HG02798 (cell line): Measurements from ENCODE around the gene ARHGEF28.
A peak's percentile ranks its signal among the peaks of the same experiment; 100 is the strongest.

Experiments
- ATAC-seq: cut with Tn5 transposase; IDR thresholded peaks from one replicate; pipeline ENCODE4 v1.9.1; 2021; ENCODE audit warnings: mild to moderate bottlenecking; ENCODE audit not compliant: unreplicated experiment, poor library complexity

The ARHGEF28 gene

DNA sequence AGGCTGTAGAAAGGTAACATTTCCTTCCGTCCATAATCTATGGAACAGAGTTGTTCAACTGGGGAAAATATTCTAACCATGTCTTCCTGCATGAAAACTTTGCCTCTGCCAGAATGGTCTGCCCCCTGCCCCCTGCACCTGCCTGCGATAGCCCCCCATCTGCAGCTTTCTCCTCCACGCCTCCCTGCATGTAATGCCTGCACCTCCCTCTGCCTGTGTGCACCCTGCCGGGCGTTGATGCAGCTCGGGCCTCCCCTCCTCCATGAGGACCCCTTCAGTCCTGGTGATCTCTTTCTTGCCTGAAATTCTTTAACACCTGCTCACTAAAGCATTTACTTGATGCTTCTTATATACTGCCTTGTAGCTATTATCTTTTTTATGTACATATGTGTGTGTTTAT lies 266.2 kb downstream of the ARHGEF28 start:
- ATAC-seq: no peak

GRCh38 chr5:73892806-73893205 lies 266.8 kb downstream of the ARHGEF28 start:
- ATAC-seq: no peak

GRCh38 chr5:73893813-73894212 lies 267.8 kb downstream of the ARHGEF28 start:
- ATAC-seq: no peak

DNA sequence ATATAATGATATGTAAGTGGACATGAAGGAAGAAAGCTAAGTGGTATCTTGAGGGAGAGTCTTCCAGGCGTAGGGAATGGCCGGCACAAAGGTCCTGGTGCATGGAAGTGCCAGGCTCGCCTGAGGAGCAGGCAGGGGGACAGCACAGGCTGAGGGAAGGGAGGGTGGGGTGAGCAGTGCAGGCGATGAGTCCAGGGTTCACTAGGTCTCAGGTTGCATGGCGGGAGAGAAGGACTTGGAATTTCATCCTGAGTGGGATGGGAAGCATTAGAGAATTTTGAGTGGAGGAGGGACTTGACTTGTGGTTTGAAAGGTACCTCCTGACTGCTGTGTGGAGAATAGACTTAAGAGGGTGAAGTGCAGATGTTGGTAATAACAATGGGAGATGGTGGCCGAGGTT lies 268.9 kb downstream of the ARHGEF28 start:
- no peak for ATAC-seq

- no peak for ATAC-seq
Observed at GRCh38 chr5:73895471-73895870, 269.5 kb downstream of the ARHGEF28 start.

- no peak for ATAC-seq
Observed at GRCh38 chr5:73896097-73896496, 270.1 kb downstream of the ARHGEF28 start.

GRCh38 chr5:73896668-73897067 lies 270.7 kb downstream of the ARHGEF28 start:
- ATAC-seq: no peak

DNA sequence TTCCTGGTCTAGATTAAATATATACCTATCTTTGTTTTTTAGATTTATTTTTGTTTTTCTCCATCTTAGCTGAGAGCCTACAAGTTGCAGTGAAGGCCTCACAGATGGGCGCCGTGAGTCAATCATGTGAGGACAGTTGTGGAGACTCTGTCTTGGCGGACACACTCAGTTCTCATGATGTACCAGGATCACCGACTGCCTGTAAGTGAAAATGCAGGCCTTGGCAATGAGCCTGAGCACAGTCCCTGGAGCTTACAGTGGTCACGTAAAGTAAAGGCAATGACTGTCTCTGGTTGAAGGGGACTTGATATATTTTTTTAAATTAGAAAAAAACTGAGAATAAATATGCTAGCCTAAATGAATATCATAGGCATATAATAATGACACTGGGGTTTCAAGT lies 271.9 kb downstream of the ARHGEF28 start:
- ATAC-seq: no peak

- ATAC-seq: peak; percentile 61
Observed at GRCh38 chr5:73899055-73899454, 273.1 kb downstream of the ARHGEF28 start.

DNA sequence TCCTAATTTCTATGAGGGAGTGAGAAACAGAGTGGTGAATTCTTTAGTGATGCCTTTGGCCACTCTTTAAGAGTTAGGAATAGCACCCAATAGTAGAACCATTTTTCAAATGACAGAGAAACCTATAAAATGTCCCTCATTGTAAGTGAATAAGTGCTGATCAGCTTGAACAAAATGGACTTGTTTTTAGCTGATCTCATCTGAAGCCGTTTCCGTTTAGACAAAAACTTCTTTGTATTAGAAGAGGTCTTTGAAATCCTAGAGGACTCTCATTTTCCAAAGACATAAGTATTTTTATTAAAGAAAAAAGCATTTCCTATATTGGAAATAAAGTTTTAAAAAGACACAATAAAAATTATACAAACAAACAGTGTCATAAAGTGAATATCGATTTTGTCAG lies 273.9 kb downstream of the ARHGEF28 start:
- no peak for ATAC-seq

GRCh38 chr5:73900566-73900965 lies 274.6 kb downstream of the ARHGEF28 start:
- ATAC-seq: no peak

DNA sequence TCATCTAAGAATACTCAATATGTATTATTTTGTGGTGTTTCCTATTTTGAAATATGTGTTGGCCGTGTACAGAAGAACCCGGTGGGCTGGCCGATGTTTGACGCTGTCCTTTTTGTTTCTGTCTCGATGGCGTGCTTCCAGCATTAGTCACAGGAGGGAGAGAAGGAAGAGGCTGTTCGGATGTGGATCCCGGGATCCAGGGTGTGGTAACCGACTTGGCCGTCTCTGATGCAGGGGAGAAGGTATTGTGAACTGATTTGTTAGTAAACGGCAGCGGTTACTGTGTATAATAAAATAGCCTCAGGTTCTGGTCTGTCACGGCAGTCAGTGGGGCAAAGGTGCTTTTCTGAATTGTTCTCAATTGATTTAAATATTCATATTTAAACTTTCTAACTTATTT lies 275.0 kb downstream of the ARHGEF28 start:
- no peak for ATAC-seq

DNA sequence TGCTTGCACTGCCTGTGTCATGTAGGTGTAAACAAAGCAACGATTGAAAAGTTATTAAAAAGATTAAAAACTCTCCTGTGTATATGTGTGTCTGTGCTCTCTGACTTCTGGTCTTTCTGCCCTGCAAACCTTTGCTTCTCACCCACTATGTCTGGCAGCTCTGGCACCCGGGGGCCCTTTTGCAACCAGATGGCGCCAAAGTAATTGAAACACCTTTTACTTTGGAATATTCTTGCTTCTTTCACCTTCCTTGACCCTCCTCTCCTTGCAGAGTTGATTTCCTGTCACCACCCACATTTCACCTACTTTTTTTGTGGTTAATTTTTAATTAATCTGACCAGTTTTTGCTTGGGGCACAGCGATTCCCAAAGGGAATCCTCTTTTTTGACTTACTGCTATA lies 275.5 kb downstream of the ARHGEF28 start:
- no peak for ATAC-seq

- ATAC-seq: no peak
Observed at GRCh38 chr5:73902327-73903051, 276.5 kb downstream of the ARHGEF28 start.

- no peak for ATAC-seq
Observed at GRCh38 chr5:73903169-73903568, 277.2 kb downstream of the ARHGEF28 start.

GRCh38 chr5:73906277-73906676 lies 280.3 kb downstream of the ARHGEF28 start:
- no peak for ATAC-seq

GRCh38 chr5:73907164-73907563 lies 281.2 kb downstream of the ARHGEF28 start:
- ATAC-seq: no peak

DNA sequence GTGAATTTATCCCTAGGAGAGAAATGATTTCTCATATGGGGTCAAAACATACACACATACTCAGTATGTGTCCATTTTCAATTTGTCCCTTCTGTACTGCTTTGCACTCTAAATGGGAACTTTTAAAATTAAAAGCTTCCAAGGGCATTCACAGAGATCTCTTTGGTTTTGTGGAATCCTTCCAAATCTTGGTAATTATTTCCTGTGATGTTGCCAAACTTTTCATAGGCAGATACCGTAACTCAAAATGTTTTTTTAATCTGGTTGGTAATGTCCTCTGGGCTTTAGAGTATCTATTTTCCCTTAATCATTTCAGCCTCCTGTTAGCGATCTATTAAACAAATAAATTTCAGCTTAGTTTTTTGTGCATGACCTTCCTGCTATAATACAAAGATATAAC lies 282.4 kb downstream of the ARHGEF28 start:
- ATAC-seq: no peak

GRCh38 chr5:73908846-73909245 lies 282.9 kb downstream of the ARHGEF28 start:
- ATAC-seq: no peak

- no peak for ATAC-seq
Observed at GRCh38 chr5:73909474-73909873, 283.5 kb downstream of the ARHGEF28 start.

GRCh38 chr5:73911761-73912393 lies 285.9 kb downstream of the ARHGEF28 start:
- no peak for ATAC-seq

DNA sequence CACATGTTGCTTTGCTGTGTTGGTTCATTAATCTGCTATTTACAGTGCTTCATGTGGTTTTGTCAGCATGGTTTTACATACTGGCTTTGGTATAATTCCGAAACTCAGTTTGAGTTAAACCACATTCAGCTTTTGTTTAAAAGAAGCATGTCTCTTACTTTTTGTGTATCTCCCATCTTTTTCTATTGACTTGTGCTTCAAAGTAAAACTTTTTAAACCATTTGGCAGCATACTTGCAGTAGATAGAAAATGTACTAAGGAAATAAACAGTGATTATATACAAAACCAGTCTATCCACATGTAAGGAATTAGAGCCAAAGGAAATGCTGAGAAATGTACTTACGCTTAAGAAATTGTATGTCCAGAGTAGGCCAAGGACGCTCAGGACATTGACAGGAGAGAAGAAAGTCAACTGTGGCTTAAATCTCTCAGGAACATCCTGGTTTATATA lies 286.9 kb downstream of the ARHGEF28 start:
- peak; percentile 71 for ATAC-seq
